ENCODE measurements around the gene TMEM63A. TPM values are rescaled to one million over a fixed set of nuclear protein-coding genes. Genes with fewer than 3 reads are reported as not detected.

The TMEM63A gene
- total and polyA plus RNA-seq, 2 of the 13 experiments (the other 11 are each of a cell fraction or from before 2014, with no cell fraction given), result 23.9 to 53.3 TPM

DNA sequence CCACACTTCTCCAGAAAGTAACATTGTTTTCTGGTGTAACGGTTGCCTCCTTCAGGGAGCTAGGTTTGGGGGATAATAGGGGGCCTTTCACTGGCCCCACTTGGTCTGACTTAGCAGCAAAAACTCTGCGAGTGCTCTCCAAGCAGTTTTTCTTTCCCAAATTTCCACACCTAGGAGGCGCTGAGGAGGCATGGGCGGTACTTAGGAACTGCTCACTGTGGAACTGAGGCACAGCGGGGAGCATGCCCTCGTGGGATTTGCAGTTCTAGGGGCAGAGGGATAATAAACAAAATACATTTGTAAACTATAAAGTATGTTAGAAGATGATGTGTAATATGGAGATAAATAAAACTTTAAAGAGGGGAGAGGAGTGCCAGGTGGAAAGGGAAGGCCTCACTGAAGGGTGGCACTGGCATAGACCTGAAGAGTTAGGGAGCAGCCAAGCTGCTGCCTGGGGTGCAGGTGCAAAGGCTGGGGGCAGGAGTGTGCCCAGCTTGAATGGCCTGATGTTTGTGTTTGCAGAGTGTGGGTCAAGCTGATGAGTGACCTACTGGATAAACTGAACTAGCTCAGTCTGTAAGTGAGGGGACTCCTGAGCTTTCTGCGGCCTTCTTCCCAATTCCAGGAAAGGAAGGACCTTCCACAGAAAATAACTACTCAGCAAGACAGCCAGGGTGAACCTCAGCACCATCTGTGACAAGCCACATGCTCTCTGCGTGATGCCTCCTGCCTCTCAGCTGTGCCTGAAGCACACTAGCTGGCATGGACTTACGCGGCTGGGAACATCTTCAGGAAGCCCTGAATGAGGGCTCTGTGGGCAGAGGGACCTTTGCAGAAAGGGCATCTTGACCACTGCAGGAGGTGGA lies 70.3 kb downstream of the TMEM63A start (continued):
- TF ChIP-seq, protein P1, sequence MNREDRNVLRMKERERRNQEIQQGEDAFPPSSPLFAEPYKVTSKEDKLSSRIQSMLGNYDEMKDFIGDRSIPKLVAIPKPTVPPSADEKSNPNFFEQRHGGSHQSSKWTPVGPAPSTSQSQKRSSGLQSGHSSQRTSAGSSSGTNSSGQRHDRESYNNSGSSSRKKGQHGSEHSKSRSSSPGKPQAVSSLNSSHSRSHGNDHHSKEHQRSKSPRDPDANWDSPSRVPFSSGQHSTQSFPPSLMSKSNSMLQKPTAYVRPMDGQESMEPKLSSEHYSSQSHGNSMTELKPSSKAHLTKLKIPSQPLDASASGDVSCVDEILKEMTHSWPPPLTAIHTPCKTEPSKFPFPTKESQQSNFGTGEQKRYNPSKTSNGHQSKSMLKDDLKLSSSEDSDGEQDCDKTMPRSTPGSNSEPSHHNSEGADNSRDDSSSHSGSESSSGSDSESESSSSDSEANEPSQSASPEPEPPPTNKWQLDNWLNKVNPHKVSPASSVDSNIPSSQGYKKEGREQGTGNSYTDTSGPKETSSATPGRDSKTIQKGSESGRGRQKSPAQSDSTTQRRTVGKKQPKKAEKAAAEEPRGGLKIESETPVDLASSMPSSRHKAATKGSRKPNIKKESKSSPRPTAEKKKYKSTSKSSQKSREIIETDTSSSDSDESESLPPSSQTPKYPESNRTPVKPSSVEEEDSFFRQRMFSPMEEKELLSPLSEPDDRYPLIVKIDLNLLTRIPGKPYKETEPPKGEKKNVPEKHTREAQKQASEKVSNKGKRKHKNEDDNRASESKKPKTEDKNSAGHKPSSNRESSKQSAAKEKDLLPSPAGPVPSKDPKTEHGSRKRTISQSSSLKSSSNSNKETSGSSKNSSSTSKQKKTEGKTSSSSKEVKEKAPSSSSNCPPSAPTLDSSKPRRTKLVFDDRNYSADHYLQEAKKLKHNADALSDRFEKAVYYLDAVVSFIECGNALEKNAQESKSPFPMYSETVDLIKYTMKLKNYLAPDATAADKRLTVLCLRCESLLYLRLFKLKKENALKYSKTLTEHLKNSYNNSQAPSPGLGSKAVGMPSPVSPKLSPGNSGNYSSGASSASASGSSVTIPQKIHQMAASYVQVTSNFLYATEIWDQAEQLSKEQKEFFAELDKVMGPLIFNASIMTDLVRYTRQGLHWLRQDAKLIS (CRISPR knock-in tag; IDR thresholded peaks at IDR 0.05), result 0 out of 2 replicates have a peak, but pooled peaks have one; percentile 58
- TF ChIP-seq NFIB (CRISPR knock-in tag; IDR thresholded peaks at IDR 0.05; ENCODE audit: borderline replicate concordance) (no peak), SAP130 (CRISPR knock-in tag; IDR thresholded peaks at IDR 0.05; ENCODE audit: low read depth) (peak; percentile 37; the same call in 1 of the 2 replicates), MATR3 (CRISPR knock-in tag; IDR thresholded peaks at IDR 0.05) (no peak), ZNF430 (CRISPR knock-in tag; IDR thresholded peaks at IDR 0.05) (0 out of 2 replicates have a peak, but pooled peaks have one; percentile 21), MAX (IDR thresholded peaks at IDR 0.05) (peak; percentile 44; the same call in 1 of the 2 replicates), UBTF (CRISPR knock-in tag; IDR thresholded peaks at IDR 0.05) (no peak; the same call in 1 of the 2 replicates), ZFX (CRISPR knock-in tag; IDR thresholded peaks at IDR 0.05; ENCODE audit: low read depth) (peak; percentile 41; the same call in 1 of the 2 replicates), ZNF446 (CRISPR knock-in tag; IDR thresholded peaks at IDR 0.05) (no peak), BATF2 (CRISPR knock-in tag; IDR thresholded peaks at IDR 0.05) (no peak), TGIF2 (CRISPR knock-in tag; IDR thresholded peaks at IDR 0.05) (no peak), NR2F6 (IDR thresholded peaks at IDR 0.05) (no peak; the same call in 1 of the 2 replicates), NR2F6 (CRISPR knock-in tag; IDR thresholded peaks at IDR 0.05) (peak; percentile 43; the same call in 1 of the 2 replicates)
- TF ChIP-seq, protein P2, sequence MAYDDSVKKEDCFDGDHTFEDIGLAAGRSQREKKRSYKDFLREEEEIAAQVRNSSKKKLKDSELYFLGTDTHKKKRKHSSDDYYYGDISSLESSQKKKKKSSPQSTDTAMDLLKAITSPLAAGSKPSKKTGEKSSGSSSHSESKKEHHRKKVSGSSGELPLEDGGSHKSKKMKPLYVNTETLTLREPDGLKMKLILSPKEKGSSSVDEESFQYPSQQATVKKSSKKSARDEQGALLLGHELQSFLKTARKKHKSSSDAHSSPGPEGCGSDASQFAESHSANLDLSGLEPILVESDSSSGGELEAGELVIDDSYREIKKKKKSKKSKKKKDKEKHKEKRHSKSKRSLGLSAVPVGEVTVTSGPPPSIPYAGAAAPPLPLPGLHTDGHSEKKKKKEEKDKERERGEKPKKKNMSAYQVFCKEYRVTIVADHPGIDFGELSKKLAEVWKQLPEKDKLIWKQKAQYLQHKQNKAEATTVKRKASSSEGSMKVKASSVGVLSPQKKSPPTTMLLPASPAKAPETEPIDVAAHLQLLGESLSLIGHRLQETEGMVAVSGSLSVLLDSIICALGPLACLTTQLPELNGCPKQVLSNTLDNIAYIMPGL (CRISPR knock-in tag; IDR thresholded peaks at IDR 0.05; ENCODE audit: borderline replicate concordance in 1 of 2, low read depth in 1 of 2), result peak; percentile 30 to 58; a peak in 2 of 4 replicates
- TF ChIP-seq, protein P3, sequence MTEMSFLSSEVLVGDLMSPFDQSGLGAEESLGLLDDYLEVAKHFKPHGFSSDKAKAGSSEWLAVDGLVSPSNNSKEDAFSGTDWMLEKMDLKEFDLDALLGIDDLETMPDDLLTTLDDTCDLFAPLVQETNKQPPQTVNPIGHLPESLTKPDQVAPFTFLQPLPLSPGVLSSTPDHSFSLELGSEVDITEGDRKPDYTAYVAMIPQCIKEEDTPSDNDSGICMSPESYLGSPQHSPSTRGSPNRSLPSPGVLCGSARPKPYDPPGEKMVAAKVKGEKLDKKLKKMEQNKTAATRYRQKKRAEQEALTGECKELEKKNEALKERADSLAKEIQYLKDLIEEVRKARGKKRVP (CRISPR knock-in tag; IDR thresholded peaks at IDR 0.05), result no peak
- TF ChIP-seq, protein P4, sequence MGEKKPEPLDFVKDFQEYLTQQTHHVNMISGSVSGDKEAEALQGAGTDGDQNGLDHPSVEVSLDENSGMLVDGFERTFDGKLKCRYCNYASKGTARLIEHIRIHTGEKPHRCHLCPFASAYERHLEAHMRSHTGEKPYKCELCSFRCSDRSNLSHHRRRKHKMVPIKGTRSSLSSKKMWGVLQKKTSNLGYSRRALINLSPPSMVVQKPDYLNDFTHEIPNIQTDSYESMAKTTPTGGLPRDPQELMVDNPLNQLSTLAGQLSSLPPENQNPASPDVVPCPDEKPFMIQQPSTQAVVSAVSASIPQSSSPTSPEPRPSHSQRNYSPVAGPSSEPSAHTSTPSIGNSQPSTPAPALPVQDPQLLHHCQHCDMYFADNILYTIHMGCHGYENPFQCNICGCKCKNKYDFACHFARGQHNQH (CRISPR knock-in tag; IDR thresholded peaks at IDR 0.05), result 0 out of 2 replicates have a peak, but pooled peaks have one; percentile 31

Measured in HepG2 (cell line).